NCI-H2196 treated with DMSO at 0.1 percent for 48 hours (cell line): ENCODE results near the gene DNM3.

Experiments
- DNase-seq: peaks from one replicate; lab custom pipeline; 2025; ENCODE audit not compliant: unreplicated experiment; lab: John Stamatoyannopoulos, UW

Gene DNM3

GRCh38 chr1:172137703-172138454 is 296.6 kb downstream of the DNM3 start:
- no peak for DNase-seq

GRCh38 chr1:172138634-172139033 is 297.3 kb downstream of the DNM3 start:
- DNase-seq = no peak

GRCh38 chr1:172139196-172139595 is 297.9 kb downstream of the DNM3 start:
- DNase-seq = no peak

GRCh38 chr1:172140072-172140471 is 298.8 kb downstream of the DNM3 start:
- DNase-seq = no peak

- no peak for DNase-seq
These were observed 299.3 kb downstream of the DNM3 start for GRCh38 chr1:172140591-172140990.

- no peak for DNase-seq
These were observed 300.1 kb downstream of the DNM3 start for GRCh38 chr1:172141341-172141881.

- no peak for DNase-seq
These were observed 301.0 kb downstream of the DNM3 start for GRCh38 chr1:172142324-172142723.

GRCh38 chr1:172143384-172144055 is 302.2 kb downstream of the DNM3 start:
- no peak for DNase-seq

- DNase-seq = no peak
These were observed 303.3 kb downstream of the DNM3 start for GRCh38 chr1:172144445-172145061.

- no peak for DNase-seq
These were observed 303.9 kb downstream of the DNM3 start for GRCh38 chr1:172145231-172145651.

GRCh38 chr1:172145656-172146055 is 304.4 kb downstream of the DNM3 start:
- no peak for DNase-seq

- no peak for DNase-seq
These were observed 305.0 kb downstream of the DNM3 start for GRCh38 chr1:172146141-172146850.

- DNase-seq = no peak
These were observed 306.2 kb downstream of the DNM3 start for GRCh38 chr1:172147541-172147940.

- DNase-seq = no peak
These were observed 306.9 kb downstream of the DNM3 start for GRCh38 chr1:172148213-172148612.

GRCh38 chr1:172148707-172149106 is 307.4 kb downstream of the DNM3 start:
- DNase-seq = no peak

GRCh38 chr1:172149346-172149745 is 308.0 kb downstream of the DNM3 start:
- no peak for DNase-seq

GRCh38 chr1:172154551-172154950 is 313.3 kb downstream of the DNM3 start:
- no peak for DNase-seq

- DNase-seq = no peak
These were observed 314.5 kb downstream of the DNM3 start for GRCh38 chr1:172155766-172156165.

- no peak for DNase-seq
These were observed 320.9 kb downstream of the DNM3 start for GRCh38 chr1:172162236-172162635.

- DNase-seq = no peak
These were observed 322.4 kb downstream of the DNM3 start for GRCh38 chr1:172163498-172164215.

- DNase-seq = no peak
These were observed 324.1 kb downstream of the DNM3 start for GRCh38 chr1:172165403-172165802.
